MM.1S (cell line): ENCODE results near the gene SLCO3A1.

Source experiments
- DNase-seq: peaks from one replicate; pipeline ENCODE4 v3.0.0-alpha.2; 2015
- H2AFZ ChIP-seq: fragments of 300-600 bp; sonication (generic); 2 replicates; pipeline ENCODE4 v1.6.0; 2016; ENCODE audit warnings: antibody characterized with exemption, low read length
- H3F3A ChIP-seq: fragments of 300-600 bp; sonication (generic); 2 replicates; pipeline ENCODE4 v1.6.1; 2016; ENCODE audit warnings: mild to moderate bottlenecking, antibody characterized with exemption, low read length, moderate library complexity, mixed read lengths; ENCODE audit not compliant: insufficient read depth
- H3K27ac ChIP-seq: fragments of 300-600 bp; sonication (generic); 2 replicates; pipeline ENCODE4 v1.5.1; 2016; ENCODE audit warnings: mild to moderate bottlenecking, low read length
- H3K27me3 ChIP-seq: fragments of 300-600 bp; sonication (generic); replicated peaks from 2 replicates; pipeline ENCODE4 v1.6.0; 2016; ENCODE audit warnings: low read length; ENCODE audit not compliant: insufficient read depth
- H3K36me3 ChIP-seq: fragments of 300-600 bp; sonication (generic); replicated peaks from 2 replicates; pipeline ENCODE4 v1.6.1; 2016; ENCODE audit warnings: mild to moderate bottlenecking, low read length, mixed read lengths; ENCODE audit not compliant: insufficient read depth
- H3K4me1 ChIP-seq: fragments of 300-600 bp; sonication (generic); 2 replicates; pipeline ENCODE4 v1.6.1; 2016; ENCODE audit warnings: low read length, mixed read lengths
- H3K4me2 ChIP-seq: fragments of 300-600 bp; sonication (generic); 2 replicates; pipeline ENCODE4 v1.6.0; 2016; ENCODE audit warnings: low read depth, low read length
- H3K4me3 ChIP-seq: fragments of 300-600 bp; sonication (generic); 2 replicates; pipeline ENCODE4 v1.5.1; 2016; ENCODE audit warnings: low read length, mixed read lengths
- H3K79me2 ChIP-seq: fragments of 300-600 bp; sonication (generic); 2 replicates; pipeline ENCODE4 v1.6.1; 2016; ENCODE audit warnings: mixed run types, low read length, mixed read lengths
- H3K9ac ChIP-seq: fragments of 300-600 bp; sonication (generic); 2 replicates; pipeline ENCODE4 v1.6.1; 2016; ENCODE audit warnings: low read length, mixed read lengths
- H3K9me2 ChIP-seq: fragments of 300-600 bp; sonication (generic); replicated peaks from 2 replicates; pipeline ENCODE4 v1.6.1; 2016; ENCODE audit warnings: mild to moderate bottlenecking, low read length, mixed read lengths; ENCODE audit not compliant: insufficient read depth
- H3K9me3 ChIP-seq: fragments of 300-600 bp; sonication (generic); replicated peaks from 2 replicates; pipeline ENCODE4 v1.6.1; 2016; ENCODE audit warnings: mild to moderate bottlenecking, low read length, mixed read lengths; ENCODE audit not compliant: insufficient read depth
- H4K20me1 ChIP-seq: fragments of 300-600 bp; sonication (generic); 2 replicates; pipeline ENCODE4 v1.6.1; 2016; ENCODE audit warnings: mild to moderate bottlenecking, low read length, moderate library complexity, mixed read lengths; ENCODE audit not compliant: insufficient read depth
- EZH2 ChIP-seq: fragments of 300-600 bp; sonication (generic); optimal IDR thresholded peaks from 2 replicates; pipeline ENCODE3; 2017; ENCODE audit warnings: low read depth, mild to moderate bottlenecking, antibody characterized with exemption, low read length, mixed read lengths
- EZH2phosphoT487 ChIP-seq: fragments of 300-600 bp; sonication (generic); IDR thresholded peaks from 2 replicates; pipeline ENCODE4 v1.6.1; 2018; ENCODE audit warnings: antibody characterized with exemption, low read length
- TF ChIP-seq, protein P1 (sequence below): fragments of 300-600 bp; sonication (generic); IDR thresholded peaks from 2 replicates; pipeline ENCODE4 v1.5.1; 2016; ENCODE audit warnings: antibody characterized with exemption, low read length, mixed read lengths

SLCO3A1 gene

DNA sequence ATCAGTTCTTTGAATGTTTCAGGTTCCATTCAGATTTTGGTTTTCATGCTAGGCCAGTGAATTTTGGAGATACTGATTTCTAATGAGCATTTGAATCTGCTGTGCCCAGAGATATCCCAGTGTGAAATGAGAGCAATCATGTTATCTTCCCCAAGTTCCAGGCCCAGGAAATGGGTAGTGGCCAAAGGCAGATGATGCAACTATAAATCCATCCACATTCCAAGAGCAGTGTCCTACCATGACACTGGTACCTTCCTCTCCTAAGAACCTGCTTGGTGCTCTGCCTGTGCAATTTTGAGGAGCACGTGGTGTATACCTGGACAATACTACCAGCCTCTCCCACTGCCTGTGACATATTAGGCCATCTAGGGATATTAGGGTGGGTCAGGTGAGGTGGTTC is 186.8 kb downstream of the SLCO3A1 start:
- Histone ChIP-seq H3K9ac (no peak overlapping the region), H3K27me3 (no peaks in the 10 kb centered on the region), H3K9me3 (no peaks in the 10 kb centered on the region), H3K4me2 (no peak overlapping the region), H3K9me2 (no peaks in the 10 kb centered on the region), H3K36me3 (no peaks in the 10 kb centered on the region), H3K4me3 (no peak overlapping the region), H3K27ac (no peak overlapping the region), H3K79me2 (no peaks in the 10 kb centered on the region), H3F3A (no peaks in the 10 kb centered on the region), H4K20me1 (no peaks in the 10 kb centered on the region), H3K4me1 (no peaks in the 10 kb centered on the region), H2AFZ (no peak overlapping the region)
- TF ChIP-seq, protein P1, sequence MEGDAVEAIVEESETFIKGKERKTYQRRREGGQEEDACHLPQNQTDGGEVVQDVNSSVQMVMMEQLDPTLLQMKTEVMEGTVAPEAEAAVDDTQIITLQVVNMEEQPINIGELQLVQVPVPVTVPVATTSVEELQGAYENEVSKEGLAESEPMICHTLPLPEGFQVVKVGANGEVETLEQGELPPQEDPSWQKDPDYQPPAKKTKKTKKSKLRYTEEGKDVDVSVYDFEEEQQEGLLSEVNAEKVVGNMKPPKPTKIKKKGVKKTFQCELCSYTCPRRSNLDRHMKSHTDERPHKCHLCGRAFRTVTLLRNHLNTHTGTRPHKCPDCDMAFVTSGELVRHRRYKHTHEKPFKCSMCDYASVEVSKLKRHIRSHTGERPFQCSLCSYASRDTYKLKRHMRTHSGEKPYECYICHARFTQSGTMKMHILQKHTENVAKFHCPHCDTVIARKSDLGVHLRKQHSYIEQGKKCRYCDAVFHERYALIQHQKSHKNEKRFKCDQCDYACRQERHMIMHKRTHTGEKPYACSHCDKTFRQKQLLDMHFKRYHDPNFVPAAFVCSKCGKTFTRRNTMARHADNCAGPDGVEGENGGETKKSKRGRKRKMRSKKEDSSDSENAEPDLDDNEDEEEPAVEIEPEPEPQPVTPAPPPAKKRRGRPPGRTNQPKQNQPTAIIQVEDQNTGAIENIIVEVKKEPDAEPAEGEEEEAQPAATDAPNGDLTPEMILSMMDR, result no peak
- TF ChIP-seq EZH2, result no peak
- TF ChIP-seq EZH2phosphoT487, result no peak
- DNase-seq, result no peak

- TF ChIP-seq EZH2, result no peak
Measured at GRCh38 chr15:92041371-92041770, 187.9 kb downstream of the SLCO3A1 start.

GRCh38 chr15:92043283-92043682 is 189.8 kb downstream of the SLCO3A1 start:
- Histone ChIP-seq H3K4me2 (no peak overlapping the region), H3K36me3 (no peaks in the 10 kb centered on the region), H3K27me3 (no peaks in the 10 kb centered on the region), H3K4me1 (no peaks in the 10 kb centered on the region), H4K20me1 (no peaks in the 10 kb centered on the region), H3F3A (no peaks in the 10 kb centered on the region), H3K9me3 (no peaks in the 10 kb centered on the region), H3K4me3 (no peak overlapping the region), H3K27ac (no peak overlapping the region), H2AFZ (no peak overlapping the region), H3K9me2 (no peaks in the 10 kb centered on the region), H3K9ac (no peak overlapping the region), H3K79me2 (no peaks in the 10 kb centered on the region)
- no peak for DNase-seq
- TF ChIP-seq EZH2phosphoT487, result no peak
- no peak for TF ChIP-seq EZH2
- TF ChIP-seq, protein P1, result no peak

More at GRCh38 chr15:92041371-92041770, 187.9 kb downstream of the SLCO3A1 start:
- no peaks in the 10 kb centered on the region for H4K20me1 ChIP-seq
- H3K9me3 ChIP-seq, result no peaks in the 10 kb centered on the region
- no peak overlapping the region for H3K27ac ChIP-seq
- H3K79me2 ChIP-seq, result no peaks in the 10 kb centered on the region
- no peak overlapping the region for H3K9ac ChIP-seq
- no peak overlapping the region for H2AFZ ChIP-seq
- H3K4me2 ChIP-seq, result no peak overlapping the region
- no peaks in the 10 kb centered on the region for H3K4me1 ChIP-seq
- no peak overlapping the region for H3K4me3 ChIP-seq
- no peaks in the 10 kb centered on the region for H3K27me3 ChIP-seq
- no peaks in the 10 kb centered on the region for H3K36me3 ChIP-seq
- H3K9me2 ChIP-seq, result no peaks in the 10 kb centered on the region
- no peak for DNase-seq
- H3F3A ChIP-seq, result no peaks in the 10 kb centered on the region

GRCh38 chr15:92044203-92044909 is 190.8 kb downstream of the SLCO3A1 start:
- no peak overlapping the region for H3K4me3 ChIP-seq
- H3K9ac ChIP-seq, result no peak overlapping the region

More at GRCh38 chr15:92044203-92044909, 190.8 kb downstream of the SLCO3A1 start:
- Histone ChIP-seq H3K79me2 (no peaks in the 10 kb centered on the region), H3K9me2 (no peaks in the 10 kb centered on the region), H2AFZ (no peak overlapping the region), H3F3A (no peaks in the 10 kb centered on the region), H4K20me1 (no peaks in the 10 kb centered on the region), H3K4me2 (no peak overlapping the region), H3K36me3 (no peaks in the 10 kb centered on the region), H3K27me3 (no peaks in the 10 kb centered on the region), H3K9me3 (no peaks in the 10 kb centered on the region), H3K4me1 (no peaks in the 10 kb centered on the region), H3K27ac (no peak overlapping the region)
- no peak for DNase-seq
- TF ChIP-seq EZH2, result no peak
